GM10266 (cell line): ENCODE results near the gene ARSJ.

Experiments used
- DNase-seq: peaks from one replicate; pipeline ENCODE4 v3.0.0; 2012; ENCODE audit errors: extremely low spot score
- TF ChIP-seq, protein P1 (sequence below): IDR thresholded peaks from 2 replicates; pipeline ENCODE4 v1.5.1; 2012; ENCODE audit warnings: mild to moderate bottlenecking, low read depth; ENCODE audit not compliant: control insufficient read depth, insufficient read depth; ENCODE audit errors: missing control alignments

The ARSJ gene

DNA sequence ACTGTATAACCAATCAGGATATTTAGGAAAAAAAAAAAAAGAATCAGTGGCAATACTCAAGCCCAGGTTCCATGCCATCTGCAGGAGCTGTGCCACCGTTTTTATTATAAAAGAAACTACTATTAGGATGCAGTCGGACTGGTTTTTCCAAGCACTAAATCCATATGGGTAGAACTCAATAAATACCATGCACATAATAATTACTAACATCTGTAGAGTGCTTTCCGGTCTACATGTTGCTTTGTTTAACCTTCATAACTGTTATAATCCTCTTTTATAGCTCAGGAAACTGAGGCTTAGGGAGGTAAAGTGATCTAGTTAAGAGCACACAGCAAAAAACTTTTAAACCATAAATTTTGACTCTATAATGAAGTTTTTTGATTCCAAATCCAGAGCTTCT is 24.0 kb downstream of the ARSJ start:
- DNase-seq: no peak

DNA sequence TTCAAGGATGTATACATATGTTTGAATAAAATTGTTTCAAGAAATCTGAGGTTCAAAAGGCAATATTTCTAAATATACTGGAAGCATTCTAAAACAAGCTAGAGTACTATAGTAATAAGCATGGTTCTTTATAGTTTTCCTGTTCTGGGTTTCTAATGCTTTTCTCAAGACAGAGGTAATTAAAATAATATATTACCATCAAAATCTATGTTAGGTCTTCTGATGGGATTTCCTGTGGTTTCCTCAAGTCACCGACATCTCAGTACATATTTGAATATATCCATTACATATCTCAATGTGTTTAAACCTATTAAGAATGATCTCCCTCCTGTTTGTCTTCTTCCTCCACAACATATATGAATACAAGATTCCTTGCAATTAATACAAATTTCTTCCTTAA is 25.6 kb downstream of the ARSJ start:
- TF ChIP-seq, protein P1, sequence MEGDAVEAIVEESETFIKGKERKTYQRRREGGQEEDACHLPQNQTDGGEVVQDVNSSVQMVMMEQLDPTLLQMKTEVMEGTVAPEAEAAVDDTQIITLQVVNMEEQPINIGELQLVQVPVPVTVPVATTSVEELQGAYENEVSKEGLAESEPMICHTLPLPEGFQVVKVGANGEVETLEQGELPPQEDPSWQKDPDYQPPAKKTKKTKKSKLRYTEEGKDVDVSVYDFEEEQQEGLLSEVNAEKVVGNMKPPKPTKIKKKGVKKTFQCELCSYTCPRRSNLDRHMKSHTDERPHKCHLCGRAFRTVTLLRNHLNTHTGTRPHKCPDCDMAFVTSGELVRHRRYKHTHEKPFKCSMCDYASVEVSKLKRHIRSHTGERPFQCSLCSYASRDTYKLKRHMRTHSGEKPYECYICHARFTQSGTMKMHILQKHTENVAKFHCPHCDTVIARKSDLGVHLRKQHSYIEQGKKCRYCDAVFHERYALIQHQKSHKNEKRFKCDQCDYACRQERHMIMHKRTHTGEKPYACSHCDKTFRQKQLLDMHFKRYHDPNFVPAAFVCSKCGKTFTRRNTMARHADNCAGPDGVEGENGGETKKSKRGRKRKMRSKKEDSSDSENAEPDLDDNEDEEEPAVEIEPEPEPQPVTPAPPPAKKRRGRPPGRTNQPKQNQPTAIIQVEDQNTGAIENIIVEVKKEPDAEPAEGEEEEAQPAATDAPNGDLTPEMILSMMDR: no peak

More for the DNA sequence above, 24.0 kb downstream of the ARSJ start:
- TF ChIP-seq, protein P1: no peak

DNA sequence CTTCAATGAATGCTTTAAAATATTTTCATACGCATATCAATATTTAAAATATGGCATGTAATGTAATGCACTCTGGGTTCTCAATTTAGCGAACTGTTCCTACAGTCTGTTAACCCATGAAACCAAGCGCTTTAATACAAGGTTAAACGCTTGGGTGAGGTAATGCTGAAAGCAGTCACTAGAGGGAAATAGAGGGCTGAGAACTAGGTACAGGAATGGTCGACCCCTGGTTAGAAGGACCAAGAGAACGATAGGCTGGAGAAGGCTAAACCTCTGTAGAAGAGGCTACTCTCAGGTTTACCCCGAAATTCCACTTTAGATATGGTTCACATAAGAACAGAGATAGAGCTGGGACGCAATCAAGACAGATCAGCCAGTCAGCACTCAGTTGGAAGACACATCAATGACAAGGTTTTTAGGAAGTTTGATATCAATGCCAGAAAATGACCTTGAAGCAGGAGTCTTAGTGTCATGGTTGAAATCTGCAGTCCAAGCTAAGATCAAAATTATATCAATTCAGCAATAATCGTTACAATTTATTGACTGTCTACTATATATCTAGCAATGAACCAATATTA is 26.9 kb downstream of the ARSJ start:
- TF ChIP-seq, protein P1: peak; percentile 74
- DNase-seq: peak; percentile 38

More for the DNA sequence above, 25.6 kb downstream of the ARSJ start:
- no peak for DNase-seq

DNA sequence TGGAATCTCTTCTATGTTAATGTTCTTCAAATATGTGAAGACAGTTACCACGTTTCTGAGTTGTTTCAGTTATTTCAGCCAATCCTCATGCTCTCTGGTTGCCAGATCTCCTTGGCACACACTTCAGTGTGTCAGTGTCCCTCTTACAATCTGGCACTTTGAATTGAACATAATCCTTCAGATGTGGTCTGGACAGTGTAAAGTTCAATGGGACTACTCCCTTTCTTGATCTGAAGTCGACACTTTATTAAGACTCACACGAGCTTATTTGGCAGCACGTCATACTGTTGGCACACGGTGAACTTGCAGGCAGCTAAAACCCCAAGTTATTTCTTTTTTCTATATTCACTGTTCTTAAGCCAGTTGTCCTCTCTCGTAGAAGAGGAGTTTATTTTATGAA is 28.2 kb downstream of the ARSJ start:
- no peak for DNase-seq
- TF ChIP-seq, protein P1: no peak

DNA sequence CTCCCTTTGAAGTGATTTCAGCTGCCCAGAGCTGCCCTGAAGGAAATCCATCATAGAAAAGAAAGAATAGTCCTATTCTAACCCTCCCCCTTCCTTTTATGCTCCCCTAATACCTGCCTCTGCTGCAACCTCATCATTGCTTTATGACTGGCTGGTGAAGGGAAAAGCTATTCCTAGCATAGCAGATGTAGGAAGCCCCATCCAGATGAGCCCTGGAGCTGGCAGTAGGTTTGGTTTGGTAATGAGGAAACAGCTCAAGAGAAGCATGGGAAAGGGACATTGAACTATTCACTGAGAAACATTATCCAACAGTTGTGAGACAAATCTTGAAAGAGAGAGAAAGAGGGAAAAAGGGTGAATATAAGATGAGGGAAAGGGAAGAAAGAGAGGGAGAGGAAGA is 29.2 kb downstream of the ARSJ start:
- TF ChIP-seq, protein P1: no peak
- DNase-seq: no peak

GRCh38 chr4:113947484-113947883 is 32.0 kb downstream of the ARSJ start:
- TF ChIP-seq, protein P1: no peak

GRCh38 chr4:113945906-113946305 is 33.5 kb downstream of the ARSJ start:
- DNase-seq: no peak
- TF ChIP-seq, protein P1: no peak

More at GRCh38 chr4:113947484-113947883, 32.0 kb downstream of the ARSJ start:
- DNase-seq: no peak
